ENCODE data around the gene RNF14. TPM values are rescaled to one million over a fixed set of nuclear protein-coding genes. Genes with fewer than 3 reads are reported as not detected.

Gene RNF14
- total and polyA plus RNA-seq, 2 of the 8 experiments (the other 6 are each of a cell fraction or from before 2014, with no cell fraction given), result 4.7 to 20.2 TPM

GRCh38 chr5:141941307-141941706 lies 27.6 kb upstream of the RNF14 start:
- Histone ChIP-seq H3K27ac (ENCODE audit: low read depth, low read length) (no peak overlapping the region), H3K56ac (replicated peaks; ENCODE audit: insufficient read length, low read depth, low read length) (no peak overlapping the region), H2BK20ac (ENCODE audit: low read length) (no peak overlapping the region), H3K23me2 (ENCODE audit: low read depth, low read length) (no peaks in the 10 kb centered on the region), H3K79me1 (ENCODE audit: low read depth, low read length) (no peaks in the 10 kb centered on the region), H3K9ac (replicated peaks in 1 of 4; ENCODE audit: extremely low read depth in 1 of 4, low read depth in 3 of 4, low read length in 3 of 4) (no peak overlapping the region), H3K36me3 (ENCODE audit: control insufficient read depth in 2 of 4, insufficient read depth in 4 of 4, low read length in 3 of 4) (peaks cover 11 to 30% (median 23%) of the 10 kb centered on the region in 4 experiments), H2BK15ac (ENCODE audit: low read length) (no peak overlapping the region), H3K4ac (replicated peaks; ENCODE audit: insufficient read length, low read depth, low read length) (no peak overlapping the region), H3K14ac (ENCODE audit: insufficient read length) (no peak overlapping the region), H3K4me1 (replicated peaks in 1 of 4; ENCODE audit: control insufficient read depth in 3 of 4, insufficient read depth in 4 of 4, low read length in 3 of 4) (peaks cover 0 to 10% (median 7%) of the 10 kb centered on the region in 4 experiments; a peak in 5 of 7 replicates), H4K8ac (ENCODE audit: extremely low read depth, insufficient read depth, low read length) (no peak overlapping the region; the same call in 1 of the 2 replicates), H3K4me2 (ENCODE audit: insufficient read depth in 1 of 2, low read depth in 2 of 2, low read length in 2 of 2) (no peak overlapping the region), H3K27me3 (replicated peaks in 1 of 4; ENCODE audit: control insufficient read depth in 3 of 4, extremely low read depth in 1 of 4, insufficient read depth in 3 of 4, low read length in 3 of 4) (no peaks in the 10 kb centered on the region; a peak in 1 of 7 replicates), H2AK5ac (ENCODE audit: low read depth, low read length) (no peak overlapping the region), H2AFZ (ENCODE audit: low read length) (no peak overlapping the region), H4K91ac (replicated peaks; ENCODE audit: insufficient read length, low read length) (no peak overlapping the region), H4K5ac (ENCODE audit: insufficient read length, low read depth, low read length) (no peak overlapping the region), H3K18ac (ENCODE audit: extremely low read depth, low read length) (no peak overlapping the region), H3K9me3 (ENCODE audit: insufficient read depth in 2 of 2, low read depth in 1 of 2, low read length in 1 of 2) (no peaks in the 10 kb centered on the region), H3K79me2 (ENCODE audit: control insufficient read depth in 1 of 2, insufficient read depth in 2 of 2, low read length in 2 of 2) (no peaks in the 10 kb centered on the region), H4K20me1 (replicated peaks in 1 of 2; ENCODE audit: control insufficient read depth in 1 of 2, insufficient read depth in 2 of 2, low read length in 2 of 2) (peaks cover 0 to 2% of the 10 kb centered on the region in 2 experiments), H3K23ac (ENCODE audit: insufficient read length) (no peak overlapping the region), H2BK120ac (replicated peaks; ENCODE audit: low read depth, low read length) (no peak overlapping the region), H2BK5ac (ENCODE audit: low read depth, low read length) (no peak overlapping the region), H2BK12ac (ENCODE audit: low read depth, low read length) (no peak overlapping the region), H3K4me3 (ENCODE audit: extremely low read depth in 1 of 4, insufficient read depth in 2 of 4, low read depth in 3 of 4, low read length in 4 of 4) (no peak overlapping the region)
- DNase-seq (ENCODE audit: low read depth in 1 of 2, low spot score in 2 of 2) (no peak), FAIRE-seq (no peak)
- CTCF ChIA-PET (ENCODE audit: partially characterized antibody), result interaction anchor here (0.6 to 20.8 kb wide), 19 partner anchors 11 to 296 kb away, joined by 3 to 324 read pairs (median 4); partner anchors contain the start of genes DELE1, PCDH12 and RNF14
- POLR2A ChIA-PET (ENCODE audit: partially characterized antibody), result interaction anchor here (0.9 to 9.2 kb wide), 12 partner anchors 9 to 305 kb away, joined by 3 to 121 read pairs (median 4); partner anchors contain the start of genes DELE1, HDAC3, PCDH12 and RELL2
- 89% methylated on average over 6 of the region's 6 CpGs; no CpG with 5 or more reads in 1 of the 2 experiments for WGBS, 2 experiments (ENCODE audit: extremely low coverage in 1 of 2, insufficient coverage in 1 of 2, insufficient read length in 1 of 2, insufficient replicate concordance in 2 of 2, low coverage in 1 of 2, low lambda C conversion rate in 2 of 2, missing lambda C conversion rate in 1 of 2)
- TF ChIP-seq TCF12 (IDR thresholded peaks at IDR 0.05; ENCODE audit: low read depth, low read length), result no peak
- no peak for TF ChIP-seq TAF7 (optimal IDR thresholded peaks at IDR 0.05; ENCODE audit: borderline replicate concordance, low read depth, low read length)
- no peak for TF ChIP-seq BACH1 (IDR thresholded peaks at IDR 0.05; ENCODE audit: low read length)

Data from H1 (cell line).